Osteoblast (primary cell): ENCODE measurements around the gene MYH11. TPM values are rescaled to one million over a fixed set of nuclear protein-coding genes. Genes with fewer than 3 reads are reported as not detected.

ENCODE experiments used
- DNase-seq: peaks from one replicate; pipeline ENCODE4 v3.0.0; 2011; ENCODE audit warnings: low spot score, mixed read lengths; ENCODE audit not compliant: insufficient read length; ENCODE audit errors: missing footprints
- H2AFZ ChIP-seq: 2 replicates; pipeline ENCODE4 v1.6.0; 2011; ENCODE audit warnings: mild to moderate bottlenecking, low read length
- H3K27ac ChIP-seq: 2 replicates; pipeline ENCODE4 v1.5.1; 2011; ENCODE audit warnings: mild to moderate bottlenecking, low read depth, low read length, moderate library complexity
- H3K27me3 ChIP-seq: 2 replicates; pipeline ENCODE4 v1.6.0; 2012; ENCODE audit warnings: mild to moderate bottlenecking, control low read depth, inconsistent platforms, low read length, moderate library complexity; ENCODE audit not compliant: insufficient read depth
- H3K36me3 ChIP-seq: 2 replicates; pipeline ENCODE4 v1.5.1; 2011; ENCODE audit warnings: mild to moderate bottlenecking, low read length, control low read depth, moderate library complexity; ENCODE audit not compliant: insufficient read depth
- H3K4me1 ChIP-seq: 2 replicates; pipeline ENCODE4 v1.5.1; 2011; ENCODE audit warnings: mild to moderate bottlenecking, low read length, control low read depth, moderate library complexity; ENCODE audit not compliant: insufficient read depth
- H3K4me2 ChIP-seq: 2 replicates; pipeline ENCODE4 v1.6.0; 2011; ENCODE audit warnings: mild to moderate bottlenecking, low read length; ENCODE audit not compliant: insufficient read depth
- H3K4me3 ChIP-seq: fragments of 200-600 bp; sonication (generic); 3 replicates; pipeline ENCODE4 v1.5.1; 2012; ENCODE audit warnings: mild to moderate bottlenecking, low read length, inconsistent platforms; ENCODE audit not compliant: insufficient read depth
- H3K79me2 ChIP-seq: 2 replicates; pipeline ENCODE4 v1.6.0; 2012; ENCODE audit warnings: mild to moderate bottlenecking, low read length, control low read depth, inconsistent platforms; ENCODE audit not compliant: insufficient read depth
- H3K9me3 ChIP-seq: 2 replicates; pipeline ENCODE4 v1.5.1; 2011; ENCODE audit warnings: low read depth, low read length, control low read depth
- H4K20me1 ChIP-seq: 2 replicates; pipeline ENCODE4 v1.6.0; 2012; ENCODE audit warnings: mild to moderate bottlenecking, low read length, control low read depth; ENCODE audit not compliant: insufficient read depth
- CTCF ChIP-seq: IDR thresholded peaks from 2 replicates; pipeline ENCODE4 v1.5.1; 2011; ENCODE audit warnings: mild to moderate bottlenecking, low read depth, low read length, moderate library complexity; ENCODE audit errors: extremely low read depth
- total RNA-seq: library from RNA; depleted of rRNA; stranded (reverse); fragments of >200 nt; gene quantifications from 2 replicates; pipeline ENCODE4 v1.2.3, GENCODE V29; 2012

MYH11 gene
- total RNA-seq, 1 donor, result under 0.01 TPM

GRCh38 chr16:15691046-15691445 is 165.8 kb downstream of the MYH11 start:
- Histone ChIP-seq H3K9me3 (no peaks in the 10 kb centered on the region), H3K27me3 (no peaks in the 10 kb centered on the region), H3K4me3 (no peak overlapping the region), H3K4me1 (peaks cover 14% of the 10 kb centered on the region), H3K79me2 (peaks cover 2% of the 10 kb centered on the region), H4K20me1 (no peaks in the 10 kb centered on the region), H3K36me3 (peaks cover 73% of the 10 kb centered on the region), H3K27ac (peak overlapping the region; percentile 77), H3K4me2 (no peak overlapping the region), H2AFZ (no peak overlapping the region)
- DNase-seq, result no peak
- TF ChIP-seq CTCF, result no peak

GRCh38 chr16:15690296-15690695 is 166.5 kb downstream of the MYH11 start:
- H3K36me3 ChIP-seq, result peaks cover 67% of the 10 kb centered on the region
- peaks cover 4% of the 10 kb centered on the region for H3K79me2 ChIP-seq
- H3K4me3 ChIP-seq, result no peak overlapping the region
- H4K20me1 ChIP-seq, result peaks cover 3% of the 10 kb centered on the region
- no peaks in the 10 kb centered on the region for H3K27me3 ChIP-seq
- H3K4me1 ChIP-seq, result peaks cover 14% of the 10 kb centered on the region
- peak; percentile 83 for DNase-seq
- H3K4me2 ChIP-seq, result peak overlapping the region; percentile 16
- no peak overlapping the region for H2AFZ ChIP-seq
- H3K9me3 ChIP-seq, result no peaks in the 10 kb centered on the region
- no peak for TF ChIP-seq CTCF
- peak overlapping the region; percentile 77 for H3K27ac ChIP-seq

- H2AFZ ChIP-seq, result no peak overlapping the region
- no peak overlapping the region for H3K4me3 ChIP-seq
- peak; percentile 55 for DNase-seq
- H3K79me2 ChIP-seq, result peaks cover 9% of the 10 kb centered on the region
- H3K4me2 ChIP-seq, result no peak overlapping the region
- H3K36me3 ChIP-seq, result peaks cover 60% of the 10 kb centered on the region
- no peak for TF ChIP-seq CTCF
- H4K20me1 ChIP-seq, result peaks cover 3% of the 10 kb centered on the region
- peak overlapping the region; percentile 39 for H3K27ac ChIP-seq
- H3K4me1 ChIP-seq, result peaks cover 14% of the 10 kb centered on the region
- H3K9me3 ChIP-seq, result no peaks in the 10 kb centered on the region
- H3K27me3 ChIP-seq, result no peaks in the 10 kb centered on the region
These were observed 167.5 kb downstream of the MYH11 start for GRCh38 chr16:15689290-15689689.

- peaks cover 3% of the 10 kb centered on the region for H4K20me1 ChIP-seq
- peaks cover 11% of the 10 kb centered on the region for H3K79me2 ChIP-seq
- no peak for TF ChIP-seq CTCF
- DNase-seq, result no peak
- H3K4me3 ChIP-seq, result no peak overlapping the region
- peaks cover 39% of the 10 kb centered on the region for H3K36me3 ChIP-seq
- H3K27me3 ChIP-seq, result no peaks in the 10 kb centered on the region
- H3K4me2 ChIP-seq, result no peak overlapping the region
- no peaks in the 10 kb centered on the region for H3K9me3 ChIP-seq
- H2AFZ ChIP-seq, result no peak overlapping the region
- H3K27ac ChIP-seq, result no peak overlapping the region
- H3K4me1 ChIP-seq, result peaks cover 14% of the 10 kb centered on the region
These were observed 170.5 kb downstream of the MYH11 start for GRCh38 chr16:15686287-15686686.
